Muscle of leg (tissue), 11 donors: ENCODE data around the gene HS1BP3. TPM values are rescaled to one million over a fixed set of nuclear protein-coding genes. Genes with fewer than 3 reads are reported as not detected.

ENCODE experiments used
- DNase-seq: peaks from one replicate; pipeline ENCODE4 v3.0.0; 2013
- H3K27ac ChIP-seq: one replicate; pipeline ENCODE4 v1.5.1; 2013; ENCODE audit warnings: mild to moderate bottlenecking, low read length, control low read depth
- H3K27me3 ChIP-seq: one replicate; pipeline ENCODE4 v1.6.1; 2013; ENCODE audit warnings: low read length; ENCODE audit not compliant: control insufficient read depth, insufficient read depth
- H3K36me3 ChIP-seq: one replicate; pipeline ENCODE4 v1.6.1; 2013; ENCODE audit warnings: low read length; ENCODE audit not compliant: control insufficient read depth, insufficient read depth
- H3K4me1 ChIP-seq: one replicate; pipeline ENCODE4 v1.6.1; 2013; ENCODE audit warnings: low read length; ENCODE audit not compliant: control insufficient read depth, insufficient read depth
- H3K4me3 ChIP-seq: one replicate; pipeline ENCODE4 v1.5.1; 2013; ENCODE audit warnings: low read length, control low read depth
- H3K9me3 ChIP-seq: replicated peaks from 2 replicates; pipeline ENCODE4 v1.6.1; 2013; ENCODE audit warnings: low read depth, low read length; ENCODE audit not compliant: control insufficient read depth
- WGBS: methylation state at CpG from one replicate; pipeline ENCODE4 v1.1.5; 2013; ENCODE audit warnings: missing lambda C conversion rate; ENCODE audit not compliant: insufficient coverage; 5-methylcytosine and 5-hydroxymethylcytosine counted together
- polyA plus RNA-seq, 8 donors: library from polyadenylated mRNA; unstranded; fragments of 120-200 nt; gene quantifications; one replicate each; pipeline versions ENCODE4 v1.2.1 to v1.2.3, GENCODE V29; 2013; ENCODE audit warnings: inconsistent platforms in 1 of 8, low replicate concordance in 1 of 8; ENCODE audit not compliant: insufficient read length in 8 of 8, insufficient read depth in 1 of 8
- total RNA-seq: library from RNA; stranded (reverse); fragments of 120-200 nt; gene quantifications from one replicate; pipeline ENCODE4 v1.2.4, GENCODE V29; 2013

The HS1BP3 gene
- total and polyA plus RNA-seq, 9 donors, result 7.1 to 11.5 (median 9.8) TPM

- no peak for DNase-seq
- H3K27me3 ChIP-seq, result no peaks in the 10 kb centered on the region
- no peak overlapping the region for H3K4me3 ChIP-seq
- 79% methylated on average over 11 of the region's 12 CpGs for WGBS
- H3K4me1 ChIP-seq, result peaks cover 76% of the 10 kb centered on the region
- peak overlapping the region; percentile 96 for H3K27ac ChIP-seq
- no peaks in the 10 kb centered on the region for H3K36me3 ChIP-seq
- peaks cover 6% of the 10 kb centered on the region for H3K9me3 ChIP-seq
Observed at GRCh38 chr2:20577495-20578235, 73.2 kb downstream of the HS1BP3 start.

GRCh38 chr2:20576598-20577115 is 74.2 kb downstream of the HS1BP3 start:
- peaks cover 77% of the 10 kb centered on the region for H3K4me1 ChIP-seq
- no peaks in the 10 kb centered on the region for H3K36me3 ChIP-seq
- 91% methylated on average over 3 of the region's 5 CpGs for WGBS
- no peaks in the 10 kb centered on the region for H3K27me3 ChIP-seq
- peaks cover 2% of the 10 kb centered on the region for H3K9me3 ChIP-seq
- peak overlapping the region; percentile 29 for H3K27ac ChIP-seq
- peak; percentile 67 for DNase-seq
- no peak overlapping the region for H3K4me3 ChIP-seq

GRCh38 chr2:20575935-20576597 is 74.8 kb downstream of the HS1BP3 start:
- H3K9me3 ChIP-seq, result no peaks in the 10 kb centered on the region
- H3K4me3 ChIP-seq, result no peak overlapping the region
- H3K27ac ChIP-seq, result peak overlapping the region; percentile 29
- 88% methylated on average over 4 of the region's 9 CpGs for WGBS
- DNase-seq, result no peak
- peaks cover 2% of the 10 kb centered on the region for H3K27me3 ChIP-seq
- no peaks in the 10 kb centered on the region for H3K36me3 ChIP-seq
- peaks cover 79% of the 10 kb centered on the region for H3K4me1 ChIP-seq

- H3K36me3 ChIP-seq, result no peaks in the 10 kb centered on the region
Observed at GRCh38 chr2:20575414-20575813, 75.5 kb downstream of the HS1BP3 start.

GRCh38 chr2:20574930-20575329 is 76.0 kb downstream of the HS1BP3 start:
- H3K27me3 ChIP-seq, result peaks cover 2% of the 10 kb centered on the region
- no peak for DNase-seq
- H3K4me1 ChIP-seq, result peaks cover 75% of the 10 kb centered on the region
- H3K27ac ChIP-seq, result peak overlapping the region; percentile 58
- no peak overlapping the region for H3K4me3 ChIP-seq
- WGBS, result 75% methylated on average over 2 of the region's 6 CpGs
- no peaks in the 10 kb centered on the region for H3K36me3 ChIP-seq
- no peaks in the 10 kb centered on the region for H3K9me3 ChIP-seq

More at GRCh38 chr2:20575414-20575813, 75.5 kb downstream of the HS1BP3 start:
- H3K9me3 ChIP-seq, result no peaks in the 10 kb centered on the region
- peaks cover 78% of the 10 kb centered on the region for H3K4me1 ChIP-seq
- 79% methylated on average over 2 of the region's 5 CpGs for WGBS
- H3K27me3 ChIP-seq, result peaks cover 2% of the 10 kb centered on the region
- no peak overlapping the region for H3K4me3 ChIP-seq
- no peak for DNase-seq
- H3K27ac ChIP-seq, result peak overlapping the region; percentile 58

GRCh38 chr2:20574423-20574911 is 76.4 kb downstream of the HS1BP3 start:
- no peak for DNase-seq
- Histone ChIP-seq H3K27me3 (peaks cover 2% of the 10 kb centered on the region), H3K4me1 (peaks cover 73% of the 10 kb centered on the region), H3K9me3 (no peaks in the 10 kb centered on the region), H3K4me3 (no peak overlapping the region), H3K36me3 (no peaks in the 10 kb centered on the region), H3K27ac (peak overlapping the region; percentile 58)
- WGBS, result 73% methylated on average over 4 of the region's 5 CpGs

- DNase-seq, result peak; percentile 89
- Histone ChIP-seq H3K36me3 (no peaks in the 10 kb centered on the region), H3K27me3 (peaks cover 2% of the 10 kb centered on the region), H3K9me3 (no peaks in the 10 kb centered on the region), H3K27ac (peak overlapping the region; percentile 65), H3K4me3 (no peak overlapping the region), H3K4me1 (peaks cover 70% of the 10 kb centered on the region)
- 78% methylated on average over 4 of the region's 10 CpGs for WGBS
Observed at GRCh38 chr2:20573620-20574422, 77.1 kb downstream of the HS1BP3 start.

GRCh38 chr2:20572221-20572620 is 78.7 kb downstream of the HS1BP3 start:
- Histone ChIP-seq H3K9me3 (no peaks in the 10 kb centered on the region), H3K36me3 (no peaks in the 10 kb centered on the region), H3K4me3 (no peak overlapping the region), H3K27ac (no peak overlapping the region), H3K27me3 (peaks cover 2% of the 10 kb centered on the region), H3K4me1 (peaks cover 69% of the 10 kb centered on the region)
- no peak for DNase-seq
- no CpG with 5 or more reads among the region's 5 CpGs for WGBS

GRCh38 chr2:20571644-20572215 is 79.2 kb downstream of the HS1BP3 start:
- Histone ChIP-seq H3K27me3 (peaks cover 2% of the 10 kb centered on the region), H3K4me3 (no peak overlapping the region), H3K27ac (no peak overlapping the region), H3K9me3 (no peaks in the 10 kb centered on the region), H3K36me3 (no peaks in the 10 kb centered on the region), H3K4me1 (peaks cover 67% of the 10 kb centered on the region)
- no peak for DNase-seq
- 87% methylated on average over 4 of the region's 7 CpGs for WGBS
